HG03045 (cell line): Measurements from ENCODE around the gene MMS22L.
"Not testable (repeated sequence)": the region's sequence is repeated elsewhere in the genome, so short reads cannot be mapped to it uniquely, and the experiment has no call there.

Experiments
- ATAC-seq: cut with Tn5 transposase; IDR thresholded peaks from one replicate; pipeline ENCODE4 v1.9.1; 2021; ENCODE audit warnings: mild to moderate bottlenecking, moderate library complexity; ENCODE audit not compliant: unreplicated experiment

MMS22L gene

GRCh38 chr6:97231911-97232310 is 51.1 kb downstream of the MMS22L start:
- no peak for ATAC-seq

- no peak for ATAC-seq
Measured at GRCh38 chr6:97222903-97223302, 60.1 kb downstream of the MMS22L start.

GRCh38 chr6:97218912-97219311 is 64.1 kb downstream of the MMS22L start:
- ATAC-seq: no peak

- ATAC-seq: no peak
Measured at GRCh38 chr6:97215157-97215769, 67.8 kb downstream of the MMS22L start.

GRCh38 chr6:97214671-97215070 is 68.3 kb downstream of the MMS22L start:
- no peak for ATAC-seq

GRCh38 chr6:97207383-97207782 is 75.6 kb downstream of the MMS22L start:
- ATAC-seq: no peak

- no peak for ATAC-seq
Measured at GRCh38 chr6:97205966-97206365, 77.0 kb downstream of the MMS22L start.

- no peak for ATAC-seq
Measured at GRCh38 chr6:97203343-97203742, 79.7 kb downstream of the MMS22L start.

GRCh38 chr6:97198046-97198565 is 84.9 kb downstream of the MMS22L start:
- ATAC-seq: no peak

- no peak for ATAC-seq
Measured at GRCh38 chr6:97195117-97195516, 87.9 kb downstream of the MMS22L start.

GRCh38 chr6:97189767-97190166 is 93.2 kb downstream of the MMS22L start:
- ATAC-seq: no peak

GRCh38 chr6:97187951-97188350 is 95.1 kb downstream of the MMS22L start:
- no peak for ATAC-seq

GRCh38 chr6:97186416-97186999 is 96.5 kb downstream of the MMS22L start:
- ATAC-seq: peak; percentile 77

GRCh38 chr6:97177905-97178304 is 105.1 kb downstream of the MMS22L start:
- no peak for ATAC-seq

- ATAC-seq: no peak
Measured at GRCh38 chr6:97176468-97176867, 106.5 kb downstream of the MMS22L start.

- ATAC-seq: no peak
Measured at GRCh38 chr6:97175806-97176205, 107.2 kb downstream of the MMS22L start.

- no peak for ATAC-seq
Measured at GRCh38 chr6:97174471-97174870, 108.5 kb downstream of the MMS22L start.

- no peak for ATAC-seq
Measured at GRCh38 chr6:97160280-97160679, 122.7 kb downstream of the MMS22L start.

GRCh38 chr6:97155447-97155846 is 127.6 kb downstream of the MMS22L start:
- not testable (repeated sequence) for ATAC-seq

- ATAC-seq: no peak
Measured at GRCh38 chr6:97154015-97154414, 129.0 kb downstream of the MMS22L start.

GRCh38 chr6:97151601-97152000 is 131.4 kb downstream of the MMS22L start:
- ATAC-seq: no peak

- no peak for ATAC-seq
Measured at GRCh38 chr6:97150932-97151331, 132.1 kb downstream of the MMS22L start.

GRCh38 chr6:97147421-97147820 is 135.6 kb downstream of the MMS22L start:
- ATAC-seq: no peak
